ENCODE results near the gene LSG1. TPM values are rescaled to one million over a fixed set of nuclear protein-coding genes. Genes with fewer than 3 reads are reported as not detected.

Gene LSG1
- total and polyA plus RNA-seq, 10 of the 15 experiments (the other 5 are each of a cell fraction or from before 2014, with no cell fraction given), result 14.3 to 75.6 (median 54.4) TPM

- 98% methylated on average over 3 of the region's 3 CpGs for WGBS (ENCODE audit: insufficient coverage, insufficient replicate concordance, low lambda C conversion rate, missing lambda C conversion rate)
- no peak overlapping the region for H3K9ac ChIP-seq (ENCODE audit: control insufficient read depth, insufficient read depth, low read length)
- SMC1A ChIA-PET (ENCODE audit: uncharacterized antibody, unreplicated experiment), result interaction anchor here (0.7 kb wide), 1 partner anchor 580 kb away, joined by 3 read pairs; no protein-coding TSS in a partner anchor
- H3K4me1 ChIP-seq (ENCODE audit: control insufficient read depth, insufficient read depth, low read length), result no peaks in the 10 kb centered on the region
- RAD21 ChIA-PET (ENCODE audit: unreplicated experiment), result no interaction called here
- DNase-seq (ENCODE audit: low read depth, low spot score), result no peak
- in situ Hi-C loops (cut with MboI), result no loop called here
- CTCF ChIA-PET, result interaction anchor here (1.4 to 3.5 kb wide), 2 partner anchors 10 to 17 kb away, joined by 3 to 31 read pairs; partner anchors contain the start of gene LSG1
- no peaks in the 10 kb centered on the region for H3K9me3 ChIP-seq (replicated peaks; ENCODE audit: control insufficient read depth, insufficient read depth, low read length)
- TF ChIP-seq, protein P1, sequence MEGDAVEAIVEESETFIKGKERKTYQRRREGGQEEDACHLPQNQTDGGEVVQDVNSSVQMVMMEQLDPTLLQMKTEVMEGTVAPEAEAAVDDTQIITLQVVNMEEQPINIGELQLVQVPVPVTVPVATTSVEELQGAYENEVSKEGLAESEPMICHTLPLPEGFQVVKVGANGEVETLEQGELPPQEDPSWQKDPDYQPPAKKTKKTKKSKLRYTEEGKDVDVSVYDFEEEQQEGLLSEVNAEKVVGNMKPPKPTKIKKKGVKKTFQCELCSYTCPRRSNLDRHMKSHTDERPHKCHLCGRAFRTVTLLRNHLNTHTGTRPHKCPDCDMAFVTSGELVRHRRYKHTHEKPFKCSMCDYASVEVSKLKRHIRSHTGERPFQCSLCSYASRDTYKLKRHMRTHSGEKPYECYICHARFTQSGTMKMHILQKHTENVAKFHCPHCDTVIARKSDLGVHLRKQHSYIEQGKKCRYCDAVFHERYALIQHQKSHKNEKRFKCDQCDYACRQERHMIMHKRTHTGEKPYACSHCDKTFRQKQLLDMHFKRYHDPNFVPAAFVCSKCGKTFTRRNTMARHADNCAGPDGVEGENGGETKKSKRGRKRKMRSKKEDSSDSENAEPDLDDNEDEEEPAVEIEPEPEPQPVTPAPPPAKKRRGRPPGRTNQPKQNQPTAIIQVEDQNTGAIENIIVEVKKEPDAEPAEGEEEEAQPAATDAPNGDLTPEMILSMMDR (IDR thresholded peaks at IDR 0.05 in 2 of 3, conservative IDR thresholded peaks at IDR 0.05 in 1 of 3; ENCODE audit: control insufficient read depth in 2 of 3, extremely low read depth in 1 of 3, insufficient read depth in 1 of 3, low read depth in 3 of 3, low read length in 3 of 3), result no peak
- no peak for TF ChIP-seq SIX5 (IDR thresholded peaks at IDR 0.05; ENCODE audit: low read depth, low read length, severe bottlenecking)
- TF ChIP-seq ZNF24 (IDR thresholded peaks at IDR 0.05), result no peak
- no peak for TF ChIP-seq HDGF (IDR thresholded peaks at IDR 0.05)
- TF ChIP-seq, protein P2, sequence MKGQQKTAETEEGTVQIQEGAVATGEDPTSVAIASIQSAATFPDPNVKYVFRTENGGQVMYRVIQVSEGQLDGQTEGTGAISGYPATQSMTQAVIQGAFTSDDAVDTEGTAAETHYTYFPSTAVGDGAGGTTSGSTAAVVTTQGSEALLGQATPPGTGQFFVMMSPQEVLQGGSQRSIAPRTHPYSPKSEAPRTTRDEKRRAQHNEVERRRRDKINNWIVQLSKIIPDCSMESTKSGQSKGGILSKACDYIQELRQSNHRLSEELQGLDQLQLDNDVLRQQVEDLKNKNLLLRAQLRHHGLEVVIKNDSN (IDR thresholded peaks at IDR 0.05; ENCODE audit: borderline replicate concordance, extremely low read length, insufficient read depth, low read depth, low read length), result no peak
- TF ChIP-seq MYC (IDR thresholded peaks at IDR 0.05; ENCODE audit: insufficient read depth, insufficient read length, insufficient replicate concordance, low read length, severe bottlenecking), result no peak
- TF ChIP-seq RFX5 (IDR thresholded peaks at IDR 0.05; ENCODE audit: low read depth, low read length), result no peak
- no peak for TF ChIP-seq POLR2AphosphoS2 (IDR thresholded peaks at IDR 0.05; ENCODE audit: low read depth, low read length)
- TF ChIP-seq JUNB (IDR thresholded peaks at IDR 0.05), result no peak
- H3K36me3 ChIP-seq (ENCODE audit: control insufficient read depth in 2 of 2, insufficient read depth in 2 of 2, low read length in 1 of 2), result peaks cover 6 to 19% of the 10 kb centered on the region in 2 experiments; a peak in 3 of 4 replicates
- no peaks in the 10 kb centered on the region for H3K27me3 ChIP-seq (replicated peaks in 1 of 2; ENCODE audit: control insufficient read depth in 2 of 2, insufficient read depth in 2 of 2, low read length in 1 of 2)
- no peak overlapping the region for H3K27ac ChIP-seq (ENCODE audit: control insufficient read depth, insufficient read depth)
- POLR2A ChIA-PET, result interaction anchor here (1.6 kb wide), 1 partner anchor 10 kb away, joined by 5 read pairs; the partner anchor contains the start of gene LSG1
- no peak overlapping the region for H2AFZ ChIP-seq (ENCODE audit: control insufficient read depth, low read depth, low read length)
- BruUV-seq (replicated peaks), result no TSS peak
- H3K4me3 ChIP-seq, result no peak overlapping the region
- ATAC-seq, result no peak
- intact Hi-C loops (cut with micrococcal nuclease; ENCODE audit: unreplicated experiment), result no loop called here
- H3K79me2 ChIP-seq (ENCODE audit: control insufficient read depth, insufficient read depth, low read length), result no peaks in the 10 kb centered on the region
- no peak for FAIRE-seq
- H4K20me1 ChIP-seq (ENCODE audit: control insufficient read depth, insufficient read depth), result no peaks in the 10 kb centered on the region
- no peak overlapping the region for H3K4me2 ChIP-seq (ENCODE audit: control insufficient read depth, insufficient read depth)
Observed at GRCh38 chr3:194661374-194661773, 10.6 kb downstream of the LSG1 start.
